LoVo (cell line): ENCODE results near the gene TRIM38.
"Not testable (repeated sequence)": the region's sequence is repeated elsewhere in the genome, so short reads cannot be mapped to it uniquely, and the experiment has no call there.

Source experiments
- DNase-seq: peaks from one replicate; pipeline ENCODE4 v3.0.0-alpha.2; 2016; ENCODE audit warnings: low spot score

Gene TRIM38, protein sequence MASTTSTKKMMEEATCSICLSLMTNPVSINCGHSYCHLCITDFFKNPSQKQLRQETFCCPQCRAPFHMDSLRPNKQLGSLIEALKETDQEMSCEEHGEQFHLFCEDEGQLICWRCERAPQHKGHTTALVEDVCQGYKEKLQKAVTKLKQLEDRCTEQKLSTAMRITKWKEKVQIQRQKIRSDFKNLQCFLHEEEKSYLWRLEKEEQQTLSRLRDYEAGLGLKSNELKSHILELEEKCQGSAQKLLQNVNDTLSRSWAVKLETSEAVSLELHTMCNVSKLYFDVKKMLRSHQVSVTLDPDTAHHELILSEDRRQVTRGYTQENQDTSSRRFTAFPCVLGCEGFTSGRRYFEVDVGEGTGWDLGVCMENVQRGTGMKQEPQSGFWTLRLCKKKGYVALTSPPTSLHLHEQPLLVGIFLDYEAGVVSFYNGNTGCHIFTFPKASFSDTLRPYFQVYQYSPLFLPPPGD

GRCh38 chr6:25962149-25963127, at the start of gene TRIM38:
Gene TRIM38, plus strand, starts transcription at chr6:25962802. Its CDS starts 3,721 bp downstream, at chr6:25966523.
- peak; percentile 82 for DNase-seq

DNA sequence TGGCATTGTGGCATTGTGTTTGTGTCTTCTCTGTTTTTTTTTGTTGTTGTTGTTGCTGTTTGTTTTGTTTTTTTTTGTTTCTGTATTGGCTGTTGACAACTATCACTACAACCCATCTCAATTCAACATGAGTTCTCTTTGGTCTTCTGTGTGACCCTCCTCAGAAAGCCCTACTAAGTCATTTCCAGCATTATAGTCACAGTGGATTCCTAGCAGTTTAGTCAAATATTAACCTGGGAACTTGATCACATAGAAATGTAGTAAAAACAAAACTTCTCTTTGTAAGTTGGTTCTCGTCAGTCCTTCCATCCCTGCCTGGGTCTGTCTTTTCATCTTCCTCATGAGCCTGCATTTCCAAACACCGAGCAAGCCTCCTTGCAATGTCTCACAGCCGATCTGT, 48.9 kb upstream of the TRIM38 start:
- DNase-seq: no peak

DNA sequence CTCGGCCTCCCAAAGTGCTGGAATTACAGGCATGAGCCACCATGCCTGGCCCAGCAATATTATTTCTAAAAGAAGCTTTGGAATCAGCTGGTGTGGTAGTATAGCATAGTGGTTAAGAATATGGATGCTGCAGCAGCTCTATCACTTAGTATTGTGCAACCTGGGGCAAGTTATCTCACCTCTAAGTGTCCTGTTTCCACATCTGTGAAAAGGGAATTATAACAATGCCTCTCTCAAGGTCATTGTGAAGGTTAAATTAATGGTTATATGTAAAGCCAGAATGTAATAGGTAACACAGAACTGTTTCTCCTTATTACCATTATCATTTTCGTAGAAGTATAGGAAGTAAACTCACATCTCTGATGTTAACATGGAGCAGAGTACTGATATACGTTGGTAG, 46.3 kb upstream of the TRIM38 start:
- DNase-seq: no peak

- no peak for DNase-seq
Measured at GRCh38 chr6:25916789-25917490, 45.7 kb upstream of the TRIM38 start.

DNA sequence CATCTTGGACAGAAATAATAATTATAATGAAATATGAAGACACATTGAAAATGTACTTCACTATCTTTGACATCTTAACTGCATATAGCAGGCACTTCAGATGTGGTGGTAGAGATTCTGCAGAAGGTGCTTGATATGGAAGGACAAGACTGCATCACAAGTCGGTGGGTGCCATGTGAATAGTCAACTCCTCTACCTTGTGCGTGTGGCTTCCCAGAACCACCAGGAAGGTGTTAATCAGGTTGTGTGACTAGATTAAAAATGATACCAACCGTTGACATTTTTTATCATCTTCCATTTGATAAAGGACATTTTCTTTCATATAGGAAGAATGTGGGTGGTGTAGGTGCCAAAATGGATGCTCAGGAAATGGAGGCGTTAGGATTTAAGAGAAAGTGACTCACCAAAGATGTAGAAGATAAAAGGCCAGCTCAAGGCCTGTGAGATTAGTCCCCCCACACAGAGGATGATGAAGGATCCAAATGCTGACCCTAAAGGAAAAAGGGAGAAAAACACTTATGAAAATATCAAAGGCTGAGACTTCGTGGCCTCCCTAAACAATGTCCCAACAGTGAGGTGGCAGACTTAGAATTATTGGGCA, 44.4 kb upstream of the TRIM38 start:
- no peak for DNase-seq

- DNase-seq: no peak
Measured at GRCh38 chr6:25919657-25920056, 42.9 kb upstream of the TRIM38 start.

GRCh38 chr6:25921525-25922203, 40.9 kb upstream of the TRIM38 start:
- DNase-seq: no peak

- DNase-seq: no peak
Measured at GRCh38 chr6:25922301-25922700, 40.3 kb upstream of the TRIM38 start.

DNA sequence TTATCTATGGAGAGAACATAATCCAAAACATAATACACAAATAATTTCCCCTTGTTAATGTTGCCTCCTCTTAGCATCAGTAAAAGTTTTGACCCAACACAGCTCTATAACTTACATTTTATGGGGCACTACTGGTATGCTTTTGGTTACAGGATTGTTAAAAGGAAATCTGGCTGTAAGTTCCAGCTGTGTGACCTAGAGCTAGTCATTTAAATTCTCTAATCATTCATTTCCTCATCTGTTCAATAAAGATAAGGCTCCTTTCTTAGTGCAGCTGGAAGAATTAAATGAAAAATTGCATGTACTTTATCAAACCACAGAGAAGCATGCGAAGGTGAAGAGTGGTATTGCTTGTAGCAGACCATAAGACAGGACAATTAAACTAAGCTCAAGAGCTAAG, 36.7 kb upstream of the TRIM38 start:
- DNase-seq: no peak

DNA sequence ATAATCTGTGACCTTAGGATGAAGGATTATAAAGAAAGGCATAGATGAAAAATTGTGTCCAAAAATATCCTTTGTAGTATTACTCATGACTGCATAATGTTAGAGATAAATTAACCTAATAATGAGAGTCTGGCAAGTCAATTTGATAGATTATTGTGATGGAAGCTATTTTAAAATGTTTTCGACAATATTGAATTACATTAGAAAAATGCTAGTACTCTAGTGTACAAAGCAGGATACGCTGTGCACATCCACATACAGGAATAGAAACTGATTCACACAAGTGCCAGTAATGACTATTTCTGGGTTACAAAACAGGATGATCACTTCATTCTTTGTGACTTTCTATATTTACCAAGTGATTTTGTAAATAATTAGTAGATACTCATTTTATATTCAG, 35.4 kb upstream of the TRIM38 start:
- DNase-seq: no peak

DNA sequence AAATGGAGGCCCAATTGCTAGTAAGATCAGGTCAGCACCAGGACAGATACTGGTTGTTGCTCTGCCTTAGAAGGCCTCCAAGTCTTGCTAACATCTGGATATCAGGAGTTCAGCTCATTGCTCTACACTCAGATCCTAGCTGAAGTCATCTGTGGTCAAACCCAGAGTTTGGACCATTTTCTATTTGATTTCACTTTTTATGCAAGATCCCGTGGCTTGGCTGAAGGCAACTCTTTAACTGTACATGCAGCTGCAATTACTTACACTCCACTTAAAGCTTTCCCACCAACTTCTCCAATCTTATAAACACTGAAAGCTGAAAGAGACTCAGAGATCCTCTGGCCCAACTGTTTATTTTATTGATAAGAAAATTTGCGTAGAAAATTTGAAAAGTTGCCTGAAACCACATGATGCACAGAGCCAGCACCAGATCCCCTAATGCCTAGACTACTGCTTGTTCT, 34.8 kb upstream of the TRIM38 start:
- DNase-seq: no peak

GRCh38 chr6:25928562-25929324, 33.9 kb upstream of the TRIM38 start:
- DNase-seq: no peak

DNA sequence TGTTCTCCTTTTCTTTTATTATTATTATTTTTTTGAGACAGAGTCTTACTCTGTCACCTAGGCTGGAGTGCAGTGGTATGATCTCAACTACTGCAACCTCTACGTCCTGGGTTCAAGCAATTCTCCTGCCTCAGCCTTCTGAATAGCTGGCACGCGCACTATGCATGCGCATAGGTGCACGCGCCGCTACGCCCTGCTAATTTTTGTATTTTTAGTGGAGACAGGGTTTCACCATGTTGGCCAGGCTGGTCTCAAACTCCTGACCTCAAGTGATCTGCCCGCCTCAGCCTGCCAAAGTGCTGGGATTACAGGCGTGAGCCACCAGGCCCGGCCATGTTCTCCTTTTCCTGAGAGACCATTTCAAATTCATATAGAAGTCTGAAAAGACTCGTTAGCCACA, 32.8 kb upstream of the TRIM38 start:
- DNase-seq: not testable (repeated sequence)

- DNase-seq: no peak
Measured at GRCh38 chr6:25930532-25931410, 31.8 kb upstream of the TRIM38 start, which contains the start of gene SLC17A2. Gene SLC17A2, minus strand, starts transcription at chr6:25930691. Its CDS starts 4,895 bp downstream, at chr6:25925796.

GRCh38 chr6:25931411-25931709, 31.2 kb upstream of the TRIM38 start:
- DNase-seq: no peak

GRCh38 chr6:25934156-25934555, 28.4 kb upstream of the TRIM38 start:
- DNase-seq: no peak

- no peak for DNase-seq
Measured at GRCh38 chr6:25934735-25935313, 27.8 kb upstream of the TRIM38 start.

- DNase-seq: no peak
Measured at GRCh38 chr6:25935953-25936352, 26.6 kb upstream of the TRIM38 start.

GRCh38 chr6:25939593-25939992, 23.0 kb upstream of the TRIM38 start:
- DNase-seq: no peak
